ENCODE measurements around the gene SPATA20.

DNA sequence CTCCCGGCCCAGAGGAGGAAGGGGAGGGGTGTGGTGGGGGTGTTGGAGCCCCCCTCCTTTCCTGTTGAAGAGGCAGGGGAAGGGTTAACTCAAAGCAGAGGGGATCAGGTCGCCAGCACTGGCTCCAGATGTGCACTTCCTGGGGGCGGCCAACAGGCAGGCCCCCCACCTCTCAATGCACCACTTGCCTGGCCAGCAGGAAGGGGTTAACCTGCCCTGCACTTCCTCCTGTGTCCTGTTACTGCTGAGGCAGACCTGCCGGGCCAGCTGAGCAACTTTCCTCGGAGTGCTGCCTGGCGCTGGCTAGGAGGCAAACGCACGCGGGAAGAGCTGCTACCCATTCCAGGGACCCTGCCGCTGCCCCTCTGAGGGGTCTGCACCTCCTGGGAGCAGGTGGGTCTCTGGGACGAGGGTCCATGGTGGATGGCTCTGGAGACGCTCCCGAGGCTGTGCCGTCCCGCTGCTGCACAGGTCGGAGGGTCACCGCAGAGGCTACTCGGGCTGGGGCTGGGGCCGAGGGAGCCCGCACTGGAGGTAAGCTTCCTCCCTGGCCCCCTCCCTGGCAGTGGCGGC is 14.4 kb upstream of the SPATA20 start, which contains the start of gene EPN3:
- TF ChIP-seq, protein P1, sequence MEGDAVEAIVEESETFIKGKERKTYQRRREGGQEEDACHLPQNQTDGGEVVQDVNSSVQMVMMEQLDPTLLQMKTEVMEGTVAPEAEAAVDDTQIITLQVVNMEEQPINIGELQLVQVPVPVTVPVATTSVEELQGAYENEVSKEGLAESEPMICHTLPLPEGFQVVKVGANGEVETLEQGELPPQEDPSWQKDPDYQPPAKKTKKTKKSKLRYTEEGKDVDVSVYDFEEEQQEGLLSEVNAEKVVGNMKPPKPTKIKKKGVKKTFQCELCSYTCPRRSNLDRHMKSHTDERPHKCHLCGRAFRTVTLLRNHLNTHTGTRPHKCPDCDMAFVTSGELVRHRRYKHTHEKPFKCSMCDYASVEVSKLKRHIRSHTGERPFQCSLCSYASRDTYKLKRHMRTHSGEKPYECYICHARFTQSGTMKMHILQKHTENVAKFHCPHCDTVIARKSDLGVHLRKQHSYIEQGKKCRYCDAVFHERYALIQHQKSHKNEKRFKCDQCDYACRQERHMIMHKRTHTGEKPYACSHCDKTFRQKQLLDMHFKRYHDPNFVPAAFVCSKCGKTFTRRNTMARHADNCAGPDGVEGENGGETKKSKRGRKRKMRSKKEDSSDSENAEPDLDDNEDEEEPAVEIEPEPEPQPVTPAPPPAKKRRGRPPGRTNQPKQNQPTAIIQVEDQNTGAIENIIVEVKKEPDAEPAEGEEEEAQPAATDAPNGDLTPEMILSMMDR (IDR thresholded peaks at IDR 0.05; ENCODE audit: low read depth, low read length) = no peak
- TF ChIP-seq EZH2phosphoT487 (IDR thresholded peaks at IDR 0.05; ENCODE audit: low read depth) = no peak

All from OCI-LY3 (cell line).